ENCODE results near the gene SURF2.

DNA sequence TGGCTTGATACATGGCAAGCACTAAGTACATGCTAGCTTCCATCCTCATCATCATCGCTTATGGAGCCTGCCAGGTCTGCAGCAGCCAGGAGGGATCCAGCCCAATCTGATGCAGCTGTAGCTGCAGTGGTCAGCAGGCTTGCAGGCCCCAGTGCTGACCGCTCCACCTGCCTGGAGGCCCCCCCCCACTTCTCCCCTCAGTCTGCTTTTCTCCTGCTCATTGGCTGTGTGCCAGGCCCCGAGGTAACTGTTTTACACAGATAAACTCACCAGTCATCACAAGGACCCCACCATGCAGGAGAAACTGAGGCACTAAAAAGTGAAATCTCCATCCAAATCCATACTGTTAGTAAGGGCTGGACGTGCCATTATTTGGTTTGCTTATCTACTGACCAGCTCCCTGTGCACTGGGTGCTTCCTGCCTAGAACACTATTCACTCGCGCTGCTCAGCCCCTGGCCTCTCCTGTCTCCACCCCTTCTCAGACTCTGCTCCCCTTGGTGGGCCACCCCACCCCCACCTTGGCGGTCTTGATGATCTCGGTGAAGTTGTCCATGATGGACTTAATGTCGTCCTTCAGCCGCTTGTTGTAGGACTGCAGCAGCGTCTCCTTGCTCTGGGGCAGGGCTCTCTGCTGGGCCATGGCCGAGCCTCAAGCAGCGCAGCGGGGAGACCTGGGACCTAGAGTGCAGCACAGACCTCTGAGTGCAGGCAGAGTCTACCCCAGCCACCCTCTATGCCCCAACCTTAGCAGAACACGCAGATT, 10.1 kb upstream of the SURF2 start:
- TF ChIP-seq POLR2A (IDR thresholded peaks at IDR 0.05) = no peak
- TF ChIP-seq, protein P1, sequence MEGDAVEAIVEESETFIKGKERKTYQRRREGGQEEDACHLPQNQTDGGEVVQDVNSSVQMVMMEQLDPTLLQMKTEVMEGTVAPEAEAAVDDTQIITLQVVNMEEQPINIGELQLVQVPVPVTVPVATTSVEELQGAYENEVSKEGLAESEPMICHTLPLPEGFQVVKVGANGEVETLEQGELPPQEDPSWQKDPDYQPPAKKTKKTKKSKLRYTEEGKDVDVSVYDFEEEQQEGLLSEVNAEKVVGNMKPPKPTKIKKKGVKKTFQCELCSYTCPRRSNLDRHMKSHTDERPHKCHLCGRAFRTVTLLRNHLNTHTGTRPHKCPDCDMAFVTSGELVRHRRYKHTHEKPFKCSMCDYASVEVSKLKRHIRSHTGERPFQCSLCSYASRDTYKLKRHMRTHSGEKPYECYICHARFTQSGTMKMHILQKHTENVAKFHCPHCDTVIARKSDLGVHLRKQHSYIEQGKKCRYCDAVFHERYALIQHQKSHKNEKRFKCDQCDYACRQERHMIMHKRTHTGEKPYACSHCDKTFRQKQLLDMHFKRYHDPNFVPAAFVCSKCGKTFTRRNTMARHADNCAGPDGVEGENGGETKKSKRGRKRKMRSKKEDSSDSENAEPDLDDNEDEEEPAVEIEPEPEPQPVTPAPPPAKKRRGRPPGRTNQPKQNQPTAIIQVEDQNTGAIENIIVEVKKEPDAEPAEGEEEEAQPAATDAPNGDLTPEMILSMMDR (IDR thresholded peaks at IDR 0.05) = no peak
